GM21367 (cell line): ENCODE results near the gene SLC26A9.

Experiments used
- ATAC-seq: cut with Tn5 transposase; IDR thresholded peaks from one replicate; pipeline ENCODE4 v1.9.1; 2021; ENCODE audit not compliant: unreplicated experiment

The SLC26A9 gene

DNA sequence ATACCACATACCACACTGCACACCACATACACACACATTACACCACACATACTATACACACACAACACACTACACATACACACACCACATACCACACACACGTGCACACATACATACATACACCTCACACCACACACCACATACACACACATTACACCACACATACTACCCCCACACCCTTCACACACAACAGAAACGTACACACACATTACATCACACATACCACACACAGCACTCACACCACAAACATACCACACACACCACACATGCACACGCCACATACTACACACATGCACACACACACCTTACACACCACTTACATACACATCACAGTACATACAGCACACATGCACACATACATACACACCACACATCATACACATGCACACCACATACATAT, 31.5 kb upstream of the SLC26A9 start:
- no peak for ATAC-seq

DNA sequence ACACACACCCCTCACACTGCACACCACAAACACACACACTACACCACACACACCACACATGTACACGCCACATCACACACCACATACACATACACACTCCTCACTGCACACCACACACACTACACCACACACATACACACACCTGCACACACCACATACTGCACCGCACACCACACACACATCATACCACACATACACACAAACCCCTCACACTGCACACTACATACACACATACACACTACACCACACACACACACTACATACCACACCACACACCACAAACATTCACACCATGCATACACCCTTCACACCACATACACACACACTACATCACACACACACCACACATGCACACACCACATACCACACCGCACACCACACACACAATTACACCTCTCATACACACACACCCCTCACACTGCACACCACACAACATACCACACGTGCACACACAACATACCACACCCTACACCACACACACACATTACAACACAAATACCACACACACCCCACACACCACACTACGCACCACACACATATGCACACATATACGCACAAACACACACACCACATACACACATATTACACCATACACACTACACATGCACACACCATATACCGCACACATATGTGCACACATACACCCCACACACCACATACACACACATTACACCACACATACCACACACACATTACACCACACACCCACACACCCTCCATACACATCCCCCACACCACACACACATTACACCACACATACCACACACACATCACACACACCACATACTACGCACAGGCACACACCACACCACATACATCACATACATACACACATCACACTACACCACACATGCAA, 30.3 kb upstream of the SLC26A9 start:
- no peak for ATAC-seq

- ATAC-seq, result no peak
Observed at GRCh38 chr1:205972491-205973168, 29.4 kb upstream of the SLC26A9 start.

GRCh38 chr1:205972081-205972480, 28.8 kb upstream of the SLC26A9 start:
- ATAC-seq, result no peak

- no peak for ATAC-seq
Observed at GRCh38 chr1:205971082-205971481, 27.8 kb upstream of the SLC26A9 start.

DNA sequence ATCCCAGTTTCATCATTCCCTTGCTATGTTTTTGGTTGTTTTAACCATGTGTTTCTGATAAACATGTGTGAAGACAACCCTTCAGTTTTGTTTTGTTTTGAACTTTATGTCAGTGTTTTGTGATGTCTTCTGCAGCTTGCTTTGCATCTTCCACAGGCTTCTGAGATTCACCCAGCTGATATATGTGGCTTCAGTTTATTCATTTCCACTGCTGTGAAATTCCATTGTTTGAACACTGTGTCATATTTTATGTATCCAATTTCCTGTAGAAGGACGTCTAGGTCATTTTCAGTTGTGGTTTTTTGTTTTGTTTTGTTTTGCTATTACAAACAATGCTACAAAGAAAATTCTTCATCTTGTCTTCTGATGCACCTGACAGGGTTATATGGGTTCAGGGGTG, 27.2 kb upstream of the SLC26A9 start:
- ATAC-seq, result no peak

DNA sequence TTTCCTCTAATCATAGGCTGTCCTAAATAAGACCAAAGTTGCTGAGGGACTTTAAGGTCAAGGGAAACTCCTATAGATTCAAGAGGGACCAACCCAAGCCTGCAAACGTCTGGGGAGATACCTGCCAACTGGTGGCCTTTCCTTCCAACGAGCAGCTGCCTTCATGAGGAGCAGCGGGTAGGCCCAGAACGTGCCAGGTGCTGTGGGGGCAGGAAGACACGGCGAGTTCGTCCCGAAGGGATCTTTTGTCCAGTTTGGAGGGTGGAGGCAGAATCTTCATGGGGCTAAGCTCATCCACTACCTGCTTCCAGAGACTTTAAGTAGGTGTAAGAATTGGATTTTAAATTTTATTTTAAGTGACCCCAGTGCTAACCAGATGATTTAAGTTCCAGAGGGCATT, 26.0 kb upstream of the SLC26A9 start:
- ATAC-seq, result no peak

- no peak for ATAC-seq
Observed at GRCh38 chr1:205967554-205968335, 24.5 kb upstream of the SLC26A9 start.

- ATAC-seq, result no peak
Observed at GRCh38 chr1:205965036-205965884, 22.0 kb upstream of the SLC26A9 start.

- no peak for ATAC-seq
Observed at GRCh38 chr1:205963352-205964155, 20.3 kb upstream of the SLC26A9 start.

DNA sequence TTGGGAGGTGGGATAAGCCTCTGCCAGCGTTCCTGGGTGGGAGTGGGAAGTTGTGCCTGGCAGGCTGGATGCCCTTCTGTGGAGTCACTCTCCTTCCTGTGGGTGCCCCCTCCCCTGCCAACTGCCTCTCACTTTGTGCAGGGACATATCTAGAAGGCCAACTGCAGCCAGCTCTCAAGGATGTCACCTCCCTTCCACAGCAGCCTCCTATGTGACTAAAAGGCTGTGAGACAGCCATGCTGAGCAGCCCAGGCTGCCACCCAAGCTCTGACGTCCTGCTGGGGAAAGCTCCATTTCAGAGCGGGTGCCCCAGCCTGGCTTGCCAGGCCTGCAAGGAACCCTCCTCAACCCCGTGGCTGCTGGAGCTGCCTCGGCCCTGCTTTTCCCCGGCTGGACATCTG, 19.6 kb upstream of the SLC26A9 start:
- no peak for ATAC-seq

GRCh38 chr1:205961991-205962820, 18.9 kb upstream of the SLC26A9 start:
- ATAC-seq, result no peak

DNA sequence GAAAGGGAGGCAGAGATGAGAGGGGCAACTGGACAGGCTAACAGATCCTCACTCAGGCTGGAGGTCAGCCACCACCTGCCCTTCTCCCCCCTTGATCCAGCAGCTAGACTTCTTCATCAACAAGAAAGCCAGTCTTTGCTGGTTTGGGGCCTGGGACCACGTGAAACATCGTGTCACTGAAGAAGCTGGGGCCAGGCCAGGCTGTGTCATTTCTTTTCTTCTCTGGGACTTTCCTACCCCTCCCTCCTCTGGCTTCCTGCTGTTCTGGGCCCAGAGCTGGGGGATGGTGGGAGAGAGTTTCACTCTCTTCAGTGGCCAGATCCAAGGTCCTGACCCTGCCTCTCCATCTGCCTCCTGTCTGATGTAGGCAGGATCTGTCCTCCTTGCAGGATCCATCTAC, 18.1 kb upstream of the SLC26A9 start:
- no peak for ATAC-seq

DNA sequence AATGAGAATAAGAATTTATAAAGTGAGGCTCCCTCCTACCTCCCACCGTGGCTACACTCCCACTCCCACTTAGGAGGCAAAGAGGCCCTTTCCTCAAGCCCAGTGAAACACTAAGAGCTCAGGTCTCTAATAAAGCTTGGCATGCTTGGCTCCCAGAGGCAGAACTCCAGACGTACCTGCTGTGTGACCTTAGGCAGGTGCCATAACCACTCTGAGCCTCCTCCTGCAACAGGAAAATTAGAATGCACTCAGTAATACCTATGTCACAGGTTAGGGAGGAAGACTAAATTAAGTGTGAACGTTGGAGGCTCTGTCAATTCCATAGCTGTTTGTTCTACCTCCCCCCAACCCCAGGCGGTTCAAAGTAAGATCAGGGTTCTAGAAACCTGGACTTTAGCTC, 16.5 kb upstream of the SLC26A9 start:
- ATAC-seq, result no peak

GRCh38 chr1:205955499-205955898, 12.2 kb upstream of the SLC26A9 start:
- no peak for ATAC-seq

DNA sequence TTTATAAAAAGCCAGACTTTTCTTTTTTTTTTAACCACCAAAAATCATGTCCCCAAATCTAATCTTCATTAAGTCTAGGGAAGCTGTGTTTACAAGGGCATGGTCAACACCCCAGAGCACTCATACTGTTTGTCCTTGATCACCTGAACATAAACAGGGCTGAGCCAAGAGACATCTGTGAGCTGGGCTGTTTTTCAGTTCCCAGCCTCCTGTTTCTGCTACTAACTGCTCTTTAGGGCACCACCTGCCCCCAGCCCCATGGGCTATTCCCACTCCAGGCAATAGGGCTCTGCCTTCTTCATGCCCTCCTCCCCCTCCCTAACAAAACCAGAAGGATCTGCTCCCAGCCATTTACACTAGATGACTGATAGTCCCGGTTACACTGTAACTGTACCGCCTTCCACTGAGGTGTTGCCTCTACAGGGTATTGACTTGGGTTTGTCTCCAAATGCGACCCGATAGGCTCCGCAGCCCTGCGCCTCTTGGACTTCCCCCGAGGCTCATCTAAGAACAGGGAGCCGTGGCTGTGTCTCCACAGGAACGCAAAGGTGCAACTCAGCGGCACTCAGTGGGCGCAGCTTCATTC, 11.7 kb upstream of the SLC26A9 start:
- no peak for ATAC-seq

DNA sequence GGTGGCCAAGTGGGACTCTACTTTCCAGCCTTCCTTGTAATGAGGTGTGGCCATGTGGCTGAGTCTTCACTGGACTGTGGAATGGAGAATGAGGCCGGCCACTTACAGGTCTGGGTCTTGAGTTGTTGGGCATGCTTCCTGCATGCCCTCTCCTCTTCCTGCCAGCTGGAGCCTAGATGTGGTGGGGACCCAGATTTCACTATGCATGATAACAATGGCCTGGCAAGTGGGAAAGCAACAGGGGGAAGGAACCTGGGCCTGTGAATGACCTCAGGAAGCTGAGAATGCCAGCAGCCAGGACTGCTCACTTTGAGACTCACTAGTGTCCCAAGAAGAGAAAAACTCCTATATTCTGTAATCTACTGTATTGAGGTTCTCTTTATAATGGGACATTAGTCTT, 8.5 kb upstream of the SLC26A9 start:
- ATAC-seq, result no peak

DNA sequence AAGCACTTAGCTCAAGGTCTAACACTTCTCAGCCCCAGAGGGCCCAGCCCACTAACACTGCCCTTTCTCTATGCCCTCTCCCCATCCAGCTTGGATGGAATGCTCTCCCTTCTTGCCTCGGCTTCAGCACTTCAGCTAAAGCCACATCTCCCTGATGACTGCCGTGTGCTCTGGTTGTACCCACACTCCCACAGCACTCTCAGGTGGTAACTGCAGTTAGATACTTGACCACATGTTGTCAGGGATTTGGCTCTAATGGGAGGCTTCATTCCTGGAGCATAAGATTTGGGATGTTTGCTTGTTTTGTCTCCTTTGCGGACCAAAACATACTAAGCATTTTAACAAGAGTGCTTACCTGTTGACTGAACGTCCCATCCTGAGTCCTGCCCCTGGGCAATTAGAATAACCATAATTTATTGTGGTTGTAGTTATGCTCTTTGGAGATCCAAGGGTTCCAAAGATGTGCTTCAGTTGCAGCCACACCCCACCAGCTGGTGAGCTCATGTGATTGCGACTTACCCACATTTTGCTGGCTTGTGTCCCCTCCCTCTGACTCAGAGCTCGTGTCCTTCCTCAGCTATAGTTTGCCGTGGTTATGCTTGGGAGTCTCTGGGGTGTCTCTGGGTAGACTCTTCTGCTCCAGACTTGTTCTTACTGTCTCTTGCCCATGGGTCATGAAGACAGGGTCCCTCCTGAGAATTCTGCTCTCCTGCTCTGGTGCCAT, 7.7 kb upstream of the SLC26A9 start:
- ATAC-seq, result no peak
